CD14-positive monocyte (primary cell): Measurements from ENCODE around the gene HOXB1. TPM values are rescaled to one million over a fixed set of nuclear protein-coding genes. Genes with fewer than 3 reads are reported as not detected.

Source experiments
- DNase-seq, 3 donors: peaks; one replicate each; pipeline ENCODE4 v3.0.0-alpha.2; 2011 to 2022
- H2AFZ ChIP-seq: 2 replicates; pipeline ENCODE4 v1.6.0; 2012; ENCODE audit warnings: mild to moderate bottlenecking, low read depth, low read length, inconsistent platforms; ENCODE audit not compliant: insufficient read depth, poor library complexity, severe bottlenecking
- H3K27ac ChIP-seq, 2 donors: 1 replicate in 1 of 2; 2 replicates in 1 of 2; pipeline ENCODE4 v1.5.1; 2012 to 2013; ENCODE audit warnings: low read length in 2 of 2, control low read depth in 1 of 2, inconsistent platforms in 1 of 2, low read depth in 1 of 2, mild to moderate bottlenecking in 1 of 2
- H3K27me3 ChIP-seq, 2 donors: one replicate each; pipeline versions ENCODE4 v1.6.0 to v1.6.1; 2011 to 2013; ENCODE audit warnings: low read length in 2 of 2; ENCODE audit not compliant: control insufficient read depth in 2 of 2, insufficient read depth in 2 of 2
- H3K36me3 ChIP-seq, 2 donors: replicated peaks in 1 of 2; 1 replicate in 1 of 2; 2 replicates in 1 of 2; pipeline versions ENCODE4 v1.5.1 to v1.6.1; 2012 to 2013; ENCODE audit warnings: low read length in 2 of 2, control low read depth in 1 of 2, inconsistent platforms in 1 of 2, mild to moderate bottlenecking in 1 of 2; ENCODE audit not compliant: insufficient read depth in 2 of 2, control insufficient read depth in 1 of 2
- H3K4me1 ChIP-seq, 2 donors: 1 replicate in 1 of 2; 2 replicates in 1 of 2; pipeline versions ENCODE4 v1.5.1 to v1.6.1; 2012 to 2013; ENCODE audit warnings: low read length in 2 of 2, control low read depth in 1 of 2, inconsistent platforms in 1 of 2, mild to moderate bottlenecking in 1 of 2, moderate library complexity in 1 of 2; ENCODE audit not compliant: insufficient read depth in 2 of 2, control insufficient read depth in 1 of 2
- H3K4me2 ChIP-seq: replicated peaks from 2 replicates; pipeline ENCODE3; 2012; ENCODE audit warnings: low read length, moderate library complexity, mild to moderate bottlenecking; ENCODE audit not compliant: poor library complexity, severe bottlenecking; ENCODE audit errors: extremely low read depth
- H3K4me3 ChIP-seq, 3 experiments: fragments of 200-600 bp in 1 of 3; sonication (generic) in 1 of 3; replicated peaks in 1 of 3; 1 replicate in 2 of 3; 2 replicates in 1 of 3; pipeline ENCODE4 v1.5.1; 2011 to 2013; ENCODE audit warnings: low read length in 3 of 3, mild to moderate bottlenecking in 3 of 3, control low read depth in 2 of 3, low read depth in 2 of 3, inconsistent platforms in 1 of 3, moderate library complexity in 1 of 3
- H3K79me2 ChIP-seq: 2 replicates; pipeline ENCODE4 v1.6.0; 2012; ENCODE audit warnings: mild to moderate bottlenecking, control low read depth, inconsistent platforms, low read length, moderate library complexity; ENCODE audit not compliant: insufficient read depth
- H3K9ac ChIP-seq: 2 replicates; pipeline ENCODE4 v1.6.0; 2017; ENCODE audit warnings: low read length, mild to moderate bottlenecking; ENCODE audit not compliant: insufficient read depth, poor library complexity, severe bottlenecking
- H3K9me3 ChIP-seq, 2 donors: replicated peaks in 1 of 2; 1 replicate in 1 of 2; 2 replicates in 1 of 2; pipeline versions ENCODE4 v1.5.1 to v1.6.1; 2012 to 2013; ENCODE audit warnings: low read length in 2 of 2, control low read depth in 1 of 2; ENCODE audit not compliant: control insufficient read depth in 1 of 2, insufficient read depth in 1 of 2
- H4K20me1 ChIP-seq: 2 replicates; pipeline ENCODE4 v1.6.0; 2012; ENCODE audit warnings: mild to moderate bottlenecking, low read length, control low read depth, moderate library complexity; ENCODE audit not compliant: insufficient read depth
- H3K27ac Mint-ChIP-seq, 7 donors: one replicate each; pipeline ENCODE4 v1.8.0; 2020; ENCODE audit warnings: mild to moderate bottlenecking in 7 of 7, mixed read lengths in 7 of 7, moderate library complexity in 6 of 7, inconsistent platforms in 2 of 7
- H3K27me3 Mint-ChIP-seq, 3 donors: one replicate each; pipeline ENCODE4 v1.8.0; 2021 to 2022; ENCODE audit warnings: low read depth in 3 of 3, mild to moderate bottlenecking in 3 of 3, mixed read lengths in 3 of 3, moderate library complexity in 3 of 3, inconsistent platforms in 1 of 3
- H3K36me3 Mint-ChIP-seq, 2 donors: one replicate each; pipeline ENCODE4 v1.8.0; 2020; ENCODE audit warnings: mixed read lengths in 2 of 2, inconsistent platforms in 1 of 2, mild to moderate bottlenecking in 1 of 2
- H3K4me1 Mint-ChIP-seq: one replicate; pipeline ENCODE4 v1.8.0; 2020; ENCODE audit warnings: mild to moderate bottlenecking, mixed read lengths
- H3K4me3 Mint-ChIP-seq, 2 donors: one replicate each; pipeline ENCODE4 v1.8.0; 2020; ENCODE audit warnings: mild to moderate bottlenecking in 2 of 2, mixed read lengths in 2 of 2, moderate library complexity in 1 of 2
- H3K9me3 Mint-ChIP-seq, 7 donors: one replicate each; pipeline ENCODE4 v1.8.0; 2020 to 2022; ENCODE audit warnings: mixed read lengths in 7 of 7, mild to moderate bottlenecking in 6 of 7, moderate library complexity in 6 of 7, inconsistent platforms in 2 of 7
- CTCF ChIP-seq: fragments of 200-600 bp; IDR thresholded peaks from one replicate; pipeline ENCODE4 v1.8.0; 2022; ENCODE audit warnings: antibody characterized with exemption, mild to moderate bottlenecking
- whole genome bisulfite sequencing: methylation state at CpG from one replicate; pipeline ENCODE4 v1.1.5; 2013; ENCODE audit warnings: missing lambda C conversion rate; ENCODE audit not compliant: insufficient coverage; 5-methylcytosine and 5-hydroxymethylcytosine counted together
- intact Hi-C, 2 donors: fragments of 100-400 bp; cut with micrococcal nuclease; formaldehyde crosslinking; loops; one replicate each; pipeline versions ENCODE4 v1.15.0 to v1.15.1; 2023
- polyA plus RNA-seq, 3 donors: library from polyadenylated mRNA; depleted of rRNA in 1 of 3; unstranded in 2 of 3; stranded (reverse) in 1 of 3; fragments of 300-500 nt in 2 of 3; fragments of >200 nt in 1 of 3; fragmentation: Illumina TruSeq in 2 of 3; gene quantifications; 1 replicate in 2 of 3; 2 replicates in 1 of 3; pipeline ENCODE4 v1.2.3, GENCODE V29; 2012 to 2021

HOXB1 gene
- polyA plus RNA-seq, 3 donors = not detected

- intact Hi-C loops = no loop called here
- Mint-ChIP-seq H3K27ac (no peak overlapping the region), H3K4me3 (peak overlapping the region in 1 of 2 donors; percentile 88), H3K9me3 (peaks cover 0 to 10% (median 2%) of the 10 kb centered on the region in 7 donors), H3K36me3 (peaks cover 2 to 10% of the 10 kb centered on the region in 2 donors), H3K4me1 (peaks cover 8% of the 10 kb centered on the region), H3K27me3 (peaks cover 12 to 39% (median 17%) of the 10 kb centered on the region in 3 donors)
- Histone ChIP-seq H3K27ac (no peak overlapping the region), H3K27me3 (peaks cover 55 to 95% of the 10 kb centered on the region in 2 donors), H3K4me3 (no peak overlapping the region), H4K20me1 (no peaks in the 10 kb centered on the region), H3K9ac (no peak overlapping the region), H3K9me3 (no peaks in the 10 kb centered on the region), H3K4me1 (peaks cover 0 to 4% of the 10 kb centered on the region in 2 donors), H3K36me3 (no peaks in the 10 kb centered on the region), H2AFZ (no peak overlapping the region), H3K79me2 (no peaks in the 10 kb centered on the region), H3K4me2 (no peak overlapping the region)
- DNase-seq = no peak
- no peak for TF ChIP-seq CTCF
- WGBS = no CpG with 5 or more reads among the region's 2 CpGs
Observed at GRCh38 chr17:48567646-48568354, 37.0 kb upstream of the HOXB1 start.

- WGBS = 81% methylated on average over 6 of the region's 6 CpGs
- intact Hi-C loops = no loop called here
- Histone ChIP-seq H3K4me2 (no peak overlapping the region), H4K20me1 (no peaks in the 10 kb centered on the region), H3K27me3 (peaks cover 52 to 94% of the 10 kb centered on the region in 2 donors), H3K9ac (no peak overlapping the region), H3K9me3 (no peaks in the 10 kb centered on the region), H3K36me3 (no peaks in the 10 kb centered on the region), H3K4me1 (peaks cover 0 to 4% of the 10 kb centered on the region in 2 donors), H3K79me2 (no peaks in the 10 kb centered on the region), H3K27ac (no peak overlapping the region), H3K4me3 (no peak overlapping the region), H2AFZ (no peak overlapping the region)
- Mint-ChIP-seq H3K27me3 (peaks cover 17 to 41% (median 18%) of the 10 kb centered on the region in 3 donors), H3K4me3 (no peak overlapping the region), H3K27ac (no peak overlapping the region), H3K9me3 (peaks cover 0 to 10% (median 2%) of the 10 kb centered on the region in 7 donors), H3K4me1 (peaks cover 8% of the 10 kb centered on the region), H3K36me3 (peaks cover 2 to 10% of the 10 kb centered on the region in 2 donors)
- no peak for DNase-seq
- no peak for TF ChIP-seq CTCF
Observed at GRCh38 chr17:48567209-48567608, 36.4 kb upstream of the HOXB1 start.
